ENCODE results near the gene SLC13A4.

Gene SLC13A4

GRCh38 chr7:135731131-135731530, 3.1 kb upstream of the SLC13A4 start:
- H3K4me3 ChIP-seq (ENCODE audit: low read length): no peak overlapping the region
- no peak for DNase-seq (ENCODE audit: low read depth)
- TF ChIP-seq CTCF (IDR thresholded peaks at IDR 0.05; ENCODE audit: insufficient read depth, low read depth, low read length, missing control alignments): no peak

GRCh38 chr7:135729230-135729629, 1.2 kb upstream of the SLC13A4 start:
- TF ChIP-seq CTCF (IDR thresholded peaks at IDR 0.05; ENCODE audit: insufficient read depth, low read depth, low read length, missing control alignments): no peak
- DNase-seq (ENCODE audit: low read depth): no peak
- no peak overlapping the region for H3K4me3 ChIP-seq (ENCODE audit: low read length)

GRCh38 chr7:135726911-135727673, 894 bp downstream of the SLC13A4 start:
- no peak overlapping the region for H3K4me3 ChIP-seq (ENCODE audit: low read length)
- DNase-seq (ENCODE audit: low read depth): no peak
- no peak for TF ChIP-seq CTCF (IDR thresholded peaks at IDR 0.05; ENCODE audit: insufficient read depth, low read depth, low read length, missing control alignments)

- no peak for DNase-seq (ENCODE audit: low read depth)
- no peak for TF ChIP-seq CTCF (IDR thresholded peaks at IDR 0.05; ENCODE audit: insufficient read depth, low read depth, low read length, missing control alignments)
- H3K4me3 ChIP-seq (ENCODE audit: low read length): no peak overlapping the region
Observed at GRCh38 chr7:135726276-135726788, 1.7 kb downstream of the SLC13A4 start.

GRCh38 chr7:135723411-135723810, 4.6 kb downstream of the SLC13A4 start:
- no peak for TF ChIP-seq CTCF (IDR thresholded peaks at IDR 0.05; ENCODE audit: insufficient read depth, low read depth, low read length, missing control alignments)
- no peak overlapping the region for H3K4me3 ChIP-seq (ENCODE audit: low read length)
- no peak for DNase-seq (ENCODE audit: low read depth)

- TF ChIP-seq CTCF (IDR thresholded peaks at IDR 0.05; ENCODE audit: insufficient read depth, low read depth, low read length, missing control alignments): no peak
- no peak for DNase-seq (ENCODE audit: low read depth)
- H3K4me3 ChIP-seq (ENCODE audit: low read length): no peak overlapping the region
Observed at GRCh38 chr7:135721198-135721820, 6.7 kb downstream of the SLC13A4 start.
